H1 (cell line): Measurements from ENCODE around the gene RGR. TPM values are rescaled to one million over a fixed set of nuclear protein-coding genes. Genes with fewer than 3 reads are reported as not detected.

Source experiments
- CTCF ChIA-PET: fragments of 300-600 bp; sonication (Branson Sonifier 250); formaldehyde crosslinking; loops from one replicate; lab custom pipeline; 2021; ENCODE audit not compliant: partially characterized antibody; lab: Charles Lee
- POLR2A ChIA-PET: fragments of 300-600 bp; sonication (Branson Sonifier 250); formaldehyde crosslinking; loops from one replicate; lab custom pipeline; 2021; ENCODE audit warnings: inconsistent platforms; ENCODE audit not compliant: partially characterized antibody; lab: Charles Lee
- DNase-seq, 2 experiments: peaks; one replicate each; pipeline versions ENCODE4 v3.0.0 to v3.0.0-alpha.2; 2010 to 2022; ENCODE audit warnings: low spot score in 2 of 2, low read depth in 1 of 2, mixed read lengths in 1 of 2
- FAIRE-seq: peaks from 2 replicates; lab custom pipeline; 2011; peaks lifted over from hg19 to GRCh38; lab: Jason Lieb, UNC
- H2AFZ ChIP-seq: 2 replicates; pipeline ENCODE4 v1.8.1; 2012; ENCODE audit warnings: low read length, inconsistent platforms
- H2AK5ac ChIP-seq: 2 replicates; pipeline ENCODE4 v1.6.1; 2013; ENCODE audit warnings: low read depth, low read length
- H2BK120ac ChIP-seq: replicated peaks from 2 replicates; pipeline ENCODE3; 2013; ENCODE audit warnings: low read depth, low read length, inconsistent platforms
- H2BK12ac ChIP-seq: 2 replicates; pipeline ENCODE4 v1.6.1; 2013; ENCODE audit warnings: low read depth, low read length
- H2BK15ac ChIP-seq: 2 replicates; pipeline ENCODE4 v1.6.1; 2013; ENCODE audit warnings: low read length
- H2BK20ac ChIP-seq: 2 replicates; pipeline ENCODE4 v1.6.1; 2013; ENCODE audit warnings: low read length
- H2BK5ac ChIP-seq: 2 replicates; pipeline ENCODE4 v1.6.1; 2013; ENCODE audit warnings: low read depth, low read length
- H3K14ac ChIP-seq: 2 replicates; pipeline ENCODE4 v1.6.1; 2013; ENCODE audit warnings: inconsistent platforms; ENCODE audit not compliant: insufficient read length
- H3K18ac ChIP-seq: 2 replicates; pipeline ENCODE4 v1.6.1; 2013; ENCODE audit warnings: low read length; ENCODE audit errors: extremely low read depth
- H3K23ac ChIP-seq: 2 replicates; pipeline ENCODE4 v1.6.1; 2013; ENCODE audit warnings: inconsistent platforms; ENCODE audit not compliant: insufficient read length
- H3K23me2 ChIP-seq: 2 replicates; pipeline ENCODE4 v1.6.1; 2013; ENCODE audit warnings: low read depth, low read length
- H3K27ac ChIP-seq: 2 replicates; pipeline ENCODE4 v1.6.1; 2011; ENCODE audit warnings: low read depth, low read length, inconsistent platforms
- H3K27me3 ChIP-seq, 4 experiments: replicated peaks in 1 of 4; 1 replicate in 1 of 4; 2 replicates in 3 of 4; pipeline versions ENCODE4 v1.6.1 to v1.8.1; 2011 to 2013; ENCODE audit warnings: low read length in 3 of 4, mild to moderate bottlenecking in 3 of 4, inconsistent platforms in 2 of 4, mixed read lengths in 2 of 4, moderate library complexity in 1 of 4; ENCODE audit not compliant: control insufficient read depth in 3 of 4, insufficient read depth in 3 of 4; ENCODE audit errors: extremely low read depth in 1 of 4
- H3K36me3 ChIP-seq, 4 experiments: 2 replicates each; pipeline versions ENCODE4 v1.6.1 to v1.8.1; 2011 to 2013; ENCODE audit warnings: mild to moderate bottlenecking in 4 of 4, low read length in 3 of 4, moderate library complexity in 2 of 4, control low read depth in 1 of 4, inconsistent platforms in 1 of 4; ENCODE audit not compliant: insufficient read depth in 4 of 4, control insufficient read depth in 2 of 4
- H3K4ac ChIP-seq: replicated peaks from 2 replicates; pipeline ENCODE3; 2013; ENCODE audit warnings: low read length, low read depth, mixed read lengths, inconsistent platforms; ENCODE audit not compliant: insufficient read length
- H3K4me1 ChIP-seq, 4 experiments: replicated peaks in 1 of 4; 1 replicate in 1 of 4; 2 replicates in 3 of 4; pipeline versions ENCODE4 v1.6.1 to v1.8.1; 2011 to 2013; ENCODE audit warnings: low read length in 3 of 4, inconsistent platforms in 2 of 4, mixed read lengths in 1 of 4; ENCODE audit not compliant: insufficient read depth in 4 of 4, control insufficient read depth in 3 of 4
- H3K4me2 ChIP-seq, 2 experiments: 2 replicates each; pipeline versions ENCODE4 v1.6.1 to v1.8.1; 2011 to 2013; ENCODE audit warnings: low read depth in 2 of 2, low read length in 2 of 2, control low read depth in 1 of 2, inconsistent platforms in 1 of 2, mild to moderate bottlenecking in 1 of 2; ENCODE audit not compliant: insufficient read depth in 1 of 2
- H3K4me3 ChIP-seq, 4 experiments: fragments of 200-600, 300-600 bp in 1 of 4; sonication (generic), shearing (Covaris generic), sonication (Bioruptor Twin) in 1 of 4; 2 replicates each; pipeline versions ENCODE4 v1.5.1 to v1.8.1; 2011 to 2016; ENCODE audit warnings: low read length in 4 of 4, low read depth in 3 of 4, control low read depth in 2 of 4, inconsistent platforms in 2 of 4, mild to moderate bottlenecking in 2 of 4, mixed read lengths in 1 of 4, moderate library complexity in 1 of 4; ENCODE audit not compliant: insufficient read depth in 2 of 4; ENCODE audit errors: extremely low read depth in 1 of 4
- H3K56ac ChIP-seq: replicated peaks from 2 replicates; pipeline ENCODE3; 2013; ENCODE audit warnings: low read depth, mild to moderate bottlenecking, mixed read lengths, low read length, inconsistent platforms; ENCODE audit not compliant: insufficient read length
- H3K79me1 ChIP-seq: 2 replicates; pipeline ENCODE4 v1.6.1; 2013; ENCODE audit warnings: low read depth, low read length, control low read depth
- H3K79me2 ChIP-seq, 2 experiments: 2 replicates each; pipeline versions ENCODE4 v1.6.1 to v1.8.1; 2012 to 2013; ENCODE audit warnings: low read length in 2 of 2, mild to moderate bottlenecking in 2 of 2, inconsistent platforms in 1 of 2; ENCODE audit not compliant: insufficient read depth in 2 of 2, control insufficient read depth in 1 of 2
- H3K9ac ChIP-seq, 4 experiments: replicated peaks in 1 of 4; 1 replicate in 1 of 4; 2 replicates in 3 of 4; pipeline versions ENCODE4 v1.6.1 to v1.8.1; 2011 to 2013; ENCODE audit warnings: low read depth in 3 of 4, low read length in 3 of 4, control low read depth in 2 of 4, mild to moderate bottlenecking in 2 of 4, moderate library complexity in 2 of 4, inconsistent platforms in 1 of 4; ENCODE audit errors: extremely low read depth in 1 of 4
- H3K9me3 ChIP-seq, 2 experiments: 2 replicates each; pipeline versions ENCODE4 v1.6.1 to v1.8.1; 2012 to 2013; ENCODE audit warnings: mild to moderate bottlenecking in 2 of 2, moderate library complexity in 2 of 2, control low read depth in 1 of 2, inconsistent platforms in 1 of 2, low read depth in 1 of 2, low read length in 1 of 2, mixed read lengths in 1 of 2; ENCODE audit not compliant: insufficient read depth in 2 of 2
- H4K20me1 ChIP-seq, 2 experiments: replicated peaks in 1 of 2; 2 replicates each; pipeline versions ENCODE3 to v1.8.1; 2011 to 2013; ENCODE audit warnings: inconsistent platforms in 2 of 2, low read length in 2 of 2, mild to moderate bottlenecking in 1 of 2; ENCODE audit not compliant: insufficient read depth in 2 of 2, control insufficient read depth in 1 of 2
- H4K5ac ChIP-seq: 2 replicates; pipeline ENCODE4 v1.6.1; 2013; ENCODE audit warnings: low read length, low read depth, mixed read lengths, inconsistent platforms; ENCODE audit not compliant: insufficient read length
- H4K8ac ChIP-seq: 2 replicates; pipeline ENCODE4 v1.8.0; 2013; ENCODE audit warnings: mild to moderate bottlenecking, moderate library complexity, low read length, inconsistent platforms; ENCODE audit not compliant: insufficient read depth; ENCODE audit errors: extremely low read depth
- H4K91ac ChIP-seq: replicated peaks from 2 replicates; pipeline ENCODE3; 2013; ENCODE audit warnings: low read length, mixed read lengths, inconsistent platforms; ENCODE audit not compliant: insufficient read length
- ATF3 ChIP-seq: IDR thresholded peaks from 2 replicates; pipeline ENCODE4 v1.6.1; 2011; ENCODE audit warnings: low read depth, mild to moderate bottlenecking, low read length; ENCODE audit not compliant: insufficient read depth
- FOSL1 ChIP-seq: IDR thresholded peaks from 2 replicates; pipeline ENCODE4 v1.6.1; 2011; ENCODE audit warnings: mild to moderate bottlenecking, low read depth, low read length, moderate library complexity; ENCODE audit not compliant: insufficient read depth
- POLR2AphosphoS5 ChIP-seq: IDR thresholded peaks from 2 replicates; pipeline ENCODE4 v1.6.1; 2011; ENCODE audit warnings: low read depth, low read length
- POU5F1 ChIP-seq: IDR thresholded peaks from 2 replicates; pipeline ENCODE4 v1.6.1; 2011; ENCODE audit warnings: low read depth, mild to moderate bottlenecking, low read length, moderate library complexity
- RBBP5 ChIP-seq: IDR thresholded peaks from 2 replicates; pipeline ENCODE4 v1.7.1; 2012; ENCODE audit warnings: low read depth, mild to moderate bottlenecking, inconsistent platforms, low read length, moderate library complexity, borderline replicate concordance
- RNF2 ChIP-seq: fragments of 200-900, 300-1000 bp; sonication (generic); IDR thresholded peaks from 2 replicates; pipeline ENCODE4 v1.7.1; 2016; ENCODE audit warnings: borderline replicate concordance, low read depth, mild to moderate bottlenecking, antibody characterized with exemption, low read length; ENCODE audit not compliant: poor library complexity, severe bottlenecking; ENCODE audit errors: missing control alignments
- TAF7 ChIP-seq: optimal IDR thresholded peaks from 2 replicates; pipeline ENCODE3; 2011; ENCODE audit warnings: low read depth, mild to moderate bottlenecking, inconsistent platforms, low read length, moderate library complexity, borderline replicate concordance
- YY1 ChIP-seq: IDR thresholded peaks from 2 replicates; pipeline ENCODE4 v1.6.1; 2011; ENCODE audit warnings: low read depth, mild to moderate bottlenecking, low read length
- WGBS, 2 experiments: shearing (Covaris generic) in 1 of 2; methylation state at CpG; one replicate each; pipeline versions ENCODE4 v1.1.6 to v1.1.7; 2013 to 2015; ENCODE audit warnings: low lambda C conversion rate in 2 of 2, mixed read lengths in 2 of 2, inconsistent platforms in 1 of 2, low coverage in 1 of 2, missing lambda C conversion rate in 1 of 2; ENCODE audit not compliant: insufficient replicate concordance in 2 of 2, insufficient coverage in 1 of 2, insufficient read length in 1 of 2; ENCODE audit errors: extremely low coverage in 1 of 2, missing lambda C conversion rate in 1 of 2; 5-methylcytosine and 5-hydroxymethylcytosine counted together
- polyA plus RNA-seq, 7 experiments: library from polyadenylated mRNA; depleted of rRNA in 3 of 7; stranded (reverse) in 5 of 7; unstranded in 2 of 7; fragments of >200 nt in 5 of 7; fragments of 200-250 nt in 2 of 7; gene quantifications; 1 replicate in 5 of 7; 2 replicates in 1 of 7; 4 replicates in 1 of 7; pipeline versions ENCODE4 v1.2.1 to v1.2.3, GENCODE V29; 2011 to 2013; ENCODE audit warnings: missing spikeins in 2 of 7, mixed read lengths in 2 of 7
- total RNA-seq: library from RNA; stranded (reverse); fragmentation: NEBNext Ultra II Directional; extraction: Animal tissue kit (Norgen Biotek cat#: 25700); gene quantifications from 2 replicates; pipeline ENCODE4 v1.2.1, GENCODE V29; 2021

RGR gene
- total and polyA plus RNA-seq, 2 of the 8 experiments (the other 6 are each of a cell fraction or from before 2014, with no cell fraction given), result not detected

- Histone ChIP-seq H3K79me2 (no peaks in the 10 kb centered on the region), H2BK20ac (no peak overlapping the region), H3K14ac (no peak overlapping the region), H2BK15ac (no peak overlapping the region), H3K4me3 (no peak overlapping the region), H3K36me3 (no peaks in the 10 kb centered on the region), H2AK5ac (no peak overlapping the region), H3K27me3 (no peaks in the 10 kb centered on the region; a peak in 1 of 7 replicates), H2AFZ (no peak overlapping the region), H3K56ac (no peak overlapping the region), H4K91ac (no peak overlapping the region), H4K20me1 (no peaks in the 10 kb centered on the region), H3K27ac (no peak overlapping the region), H3K18ac (no peak overlapping the region), H3K4ac (no peak overlapping the region), H3K9ac (no peak overlapping the region), H4K8ac (no peak overlapping the region), H2BK12ac (no peak overlapping the region), H3K23ac (no peak overlapping the region), H3K79me1 (no peaks in the 10 kb centered on the region), H3K9me3 (no peaks in the 10 kb centered on the region), H2BK5ac (no peak overlapping the region), H4K5ac (no peak overlapping the region), H3K4me1 (no peaks in the 10 kb centered on the region), H2BK120ac (no peak overlapping the region), H3K4me2 (no peak overlapping the region), H3K23me2 (no peaks in the 10 kb centered on the region)
- 88% methylated on average over 1 of the region's 1 CpG; no CpG with 5 or more reads in 1 of the 2 experiments for WGBS, 2 experiments
- CTCF ChIA-PET, result interaction anchor here (1.7 to 2.9 kb wide), 2 partner anchors 13 to 16 kb away, joined by 5 to 22 read pairs; no protein-coding TSS in a partner anchor
- DNase-seq, result no peak
- POLR2A ChIA-PET, result no interaction called here
- no peak for FAIRE-seq
- no peak for TF ChIP-seq TAF7
- no peak for TF ChIP-seq ATF3
- no peak for TF ChIP-seq FOSL1
- no peak for TF ChIP-seq POU5F1
- no peak for TF ChIP-seq RNF2
- no peak for TF ChIP-seq POLR2AphosphoS5
- TF ChIP-seq YY1, result no peak
- no peak for TF ChIP-seq RBBP5
These were observed 14.5 kb upstream of the RGR start for GRCh38 chr10:84230359-84230758.
